PC-9 (cell line): Measurements from ENCODE around the gene HSF2. TPM values are rescaled to one million over a fixed set of nuclear protein-coding genes. Genes with fewer than 3 reads are reported as not detected.

Experiments used
- BruUV-seq: library from RNA; stranded (reverse); fragments of 400-500 nt; replicated peaks from 2 replicates; lab custom pipeline; 2021; lab: Mats Ljungman, UMichigan
- CTCF ChIA-PET: fragments of 300-600 bp; sonication (Branson Sonifier 250); formaldehyde crosslinking; loops from one replicate; lab custom pipeline; 2022; ENCODE audit warnings: antibody characterized with exemption; lab: Charles Lee
- POLR2A ChIA-PET: fragments of 300-600 bp; sonication (Branson Sonifier 250); formaldehyde crosslinking; loops from one replicate; lab custom pipeline; 2022; ENCODE audit warnings: antibody characterized with exemption; ENCODE audit not compliant: unreplicated experiment; lab: Charles Lee
- DNase-seq, 2 experiments: peaks; one replicate each; pipeline versions ENCODE4 v3.0.0 to v3.0.0-alpha.2; 2015 to 2022; ENCODE audit warnings: mixed read lengths in 1 of 2
- H2AFZ ChIP-seq: fragments of 200-600 bp; sonication (generic); 2 replicates; pipeline ENCODE4 v1.8.1; 2017; ENCODE audit warnings: antibody characterized with exemption
- H3F3A ChIP-seq: fragments of 200-600 bp; sonication (generic); 2 replicates; pipeline ENCODE4 v1.8.1; 2017; ENCODE audit warnings: antibody characterized with exemption, mild to moderate bottlenecking, low read depth; ENCODE audit not compliant: insufficient read depth
- H3K27ac ChIP-seq: fragments of 200-600 bp; sonication (generic); 2 replicates; pipeline ENCODE4 v1.6.1; 2016; ENCODE audit warnings: mixed run types
- H3K27me3 ChIP-seq: fragments of 200-600 bp; sonication (generic); 2 replicates; pipeline ENCODE4 v1.6.1; 2016; ENCODE audit warnings: low read depth, mixed run types; ENCODE audit not compliant: insufficient read depth
- H3K36me3 ChIP-seq: fragments of 200-600 bp; sonication (generic); 2 replicates; pipeline ENCODE4 v1.6.1; 2016; ENCODE audit warnings: low read depth, mixed run types
- H3K4me1 ChIP-seq: fragments of 200-600 bp; sonication (generic); replicated peaks from 2 replicates; pipeline ENCODE4 v1.6.1; 2016; ENCODE audit warnings: mixed run types; ENCODE audit not compliant: insufficient read depth
- H3K4me2 ChIP-seq: fragments of 200-600 bp; sonication (generic); 2 replicates; pipeline ENCODE4 v1.6.1; 2017; ENCODE audit warnings: mixed run types
- H3K4me3 ChIP-seq: fragments of 200-600 bp; sonication (generic); 2 replicates; pipeline ENCODE4 v1.6.1; 2016; ENCODE audit warnings: mixed run types
- H3K79me2 ChIP-seq: fragments of 200-600 bp; sonication (generic); 2 replicates; pipeline ENCODE4 v1.6.1; 2017; ENCODE audit warnings: low read depth, mixed run types
- H3K9me2 ChIP-seq: fragments of 200-600 bp; sonication (generic); 2 replicates; pipeline ENCODE4 v1.8.1; 2017; ENCODE audit warnings: mild to moderate bottlenecking; ENCODE audit not compliant: insufficient read depth
- H3K9me3 ChIP-seq: fragments of 200-600 bp; sonication (generic); 2 replicates; pipeline ENCODE4 v1.8.1; 2016; ENCODE audit warnings: low read depth; ENCODE audit not compliant: insufficient read depth
- H4K20me1 ChIP-seq: fragments of 200-600 bp; sonication (generic); 2 replicates; pipeline ENCODE4 v1.8.1; 2017; ENCODE audit not compliant: insufficient read depth
- CTCF ChIP-seq: fragments of 200-600 bp; sonication (generic); conservative IDR thresholded peaks from 2 replicates; pipeline ENCODE4 v1.6.1; 2017; ENCODE audit warnings: mixed run types, antibody characterized with exemption, mild to moderate bottlenecking, moderate library complexity
- EZH2 ChIP-seq: fragments of 200-600 bp; sonication (generic); IDR thresholded peaks from 2 replicates; pipeline ENCODE4 v1.8.0; 2017; ENCODE audit warnings: antibody characterized with exemption, low read depth
- intact Hi-C: fragments of 100-400 bp; cut with micrococcal nuclease; formaldehyde crosslinking; loops from one replicate; pipeline ENCODE4 v1.10.0; 2022; ENCODE audit not compliant: unreplicated experiment
- total RNA-seq: library from RNA; stranded (reverse); gene quantifications from 2 replicates; pipeline ENCODE4 v1.2.3, GENCODE V29; 2021

Gene HSF2
- total RNA-seq, 1 experiment from 2014 or later: 12.4 TPM

- no peaks in the 10 kb centered on the region for H3K27me3 ChIP-seq
- H3K4me3 ChIP-seq: peak overlapping the region; percentile 93
- BruUV-seq: no TSS peak
- intact Hi-C loops: no loop called here
- ChIA-PET POLR2A (no interaction called here), CTCF (no interaction called here)
- H3F3A ChIP-seq: peaks cover 7% of the 10 kb centered on the region
- TF ChIP-seq EZH2 (no peak), CTCF (no peak)
- H3K4me2 ChIP-seq: peak overlapping the region; percentile 93
- no peaks in the 10 kb centered on the region for H3K36me3 ChIP-seq
- no peak overlapping the region for H2AFZ ChIP-seq
- peaks cover 66% of the 10 kb centered on the region for H3K79me2 ChIP-seq
- no peaks in the 10 kb centered on the region for H3K9me2 ChIP-seq
- no peaks in the 10 kb centered on the region for H4K20me1 ChIP-seq
- no peaks in the 10 kb centered on the region for H3K9me3 ChIP-seq
- H3K4me1 ChIP-seq: peaks cover 29% of the 10 kb centered on the region
- H3K27ac ChIP-seq: no peak overlapping the region
- DNase-seq: no peak
These were observed 1.7 kb downstream of the HSF2 start for GRCh38 chr6:122401104-122401503.

- CTCF ChIA-PET: no interaction called here
- no TSS peak for BruUV-seq
These were observed 5.0 kb downstream of the HSF2 start for GRCh38 chr6:122404444-122404843.

GRCh38 chr6:122405417-122405816, 6.0 kb downstream of the HSF2 start:
- no peaks in the 10 kb centered on the region for H3F3A ChIP-seq
- H2AFZ ChIP-seq: no peak overlapping the region
- TF ChIP-seq EZH2: no peak
- intact Hi-C loops: no loop called here
- H3K27me3 ChIP-seq: no peaks in the 10 kb centered on the region
- H3K4me1 ChIP-seq: peaks cover 14% of the 10 kb centered on the region
- H3K36me3 ChIP-seq: no peaks in the 10 kb centered on the region
- no peak overlapping the region for H3K4me2 ChIP-seq
- peaks cover 95% of the 10 kb centered on the region for H3K79me2 ChIP-seq
- H4K20me1 ChIP-seq: no peaks in the 10 kb centered on the region
- BruUV-seq: no TSS peak
- CTCF ChIA-PET: no interaction called here
- H3K9me3 ChIP-seq: no peaks in the 10 kb centered on the region
- POLR2A ChIA-PET: no interaction called here
- no peak overlapping the region for H3K27ac ChIP-seq
- no peaks in the 10 kb centered on the region for H3K9me2 ChIP-seq
- H3K4me3 ChIP-seq: no peak overlapping the region
- no peak for DNase-seq

More at GRCh38 chr6:122404444-122404843, 5.0 kb downstream of the HSF2 start:
- Histone ChIP-seq H3K4me3 (no peak overlapping the region), H3K9me3 (no peaks in the 10 kb centered on the region), H3K27me3 (no peaks in the 10 kb centered on the region), H3K79me2 (peaks cover 96% of the 10 kb centered on the region), H3K4me2 (no peak overlapping the region), H3K36me3 (no peaks in the 10 kb centered on the region), H2AFZ (no peak overlapping the region), H4K20me1 (no peaks in the 10 kb centered on the region), H3K4me1 (peaks cover 14% of the 10 kb centered on the region), H3F3A (no peaks in the 10 kb centered on the region), H3K9me2 (no peaks in the 10 kb centered on the region), H3K27ac (no peak overlapping the region)
- intact Hi-C loops: no loop called here
- POLR2A ChIA-PET: no interaction called here
- TF ChIP-seq CTCF: no peak
- TF ChIP-seq EZH2: no peak
- peak in 1 of 2 experiments; percentile 13 for DNase-seq

- H2AFZ ChIP-seq: no peak overlapping the region
- TF ChIP-seq EZH2: no peak
- no peak for TF ChIP-seq CTCF
- peak in 1 of 2 experiments; percentile 29 for DNase-seq
- no peak overlapping the region for H3K4me3 ChIP-seq
- BruUV-seq: no TSS peak
- no peaks in the 10 kb centered on the region for H4K20me1 ChIP-seq
- intact Hi-C loops: no loop called here
- no peak overlapping the region for H3K27ac ChIP-seq
- H3K4me2 ChIP-seq: no peak overlapping the region
- peaks cover 95% of the 10 kb centered on the region for H3K79me2 ChIP-seq
- peaks cover 7% of the 10 kb centered on the region for H3K4me1 ChIP-seq
- ChIA-PET POLR2A (no interaction called here), CTCF (no interaction called here)
- no peaks in the 10 kb centered on the region for H3F3A ChIP-seq
- no peaks in the 10 kb centered on the region for H3K27me3 ChIP-seq
- H3K36me3 ChIP-seq: no peaks in the 10 kb centered on the region
- no peaks in the 10 kb centered on the region for H3K9me2 ChIP-seq
- H3K9me3 ChIP-seq: no peaks in the 10 kb centered on the region
These were observed 6.7 kb downstream of the HSF2 start for GRCh38 chr6:122406187-122406586.
